ENCODE measurements around the gene XKR8. TPM values are rescaled to one million over a fixed set of nuclear protein-coding genes. Genes with fewer than 3 reads are reported as not detected.

XKR8 gene
- total RNA-seq, 1 donor from 2014 or later, result 20.1 TPM

DNA sequence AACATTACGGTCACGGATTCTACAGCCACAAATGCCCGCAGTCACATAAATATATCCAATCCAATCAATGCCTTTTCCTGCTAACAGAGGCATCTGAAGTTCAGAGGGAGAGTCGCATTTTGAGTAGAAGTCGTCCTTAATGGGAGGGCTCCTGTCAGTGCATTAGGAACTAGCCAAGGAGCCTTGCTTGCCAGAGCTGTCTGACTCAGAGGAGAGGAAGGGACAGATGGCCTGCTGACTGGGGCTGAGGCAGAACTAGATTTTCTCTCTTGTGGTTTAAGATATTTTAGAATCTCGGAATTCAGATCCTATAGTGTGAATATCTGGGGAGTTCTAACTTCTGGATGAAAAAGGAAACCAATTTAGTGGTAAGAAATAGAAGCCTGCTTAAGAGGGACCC, 10.6 kb downstream of the XKR8 start:
- no peaks in the 10 kb centered on the region for H3K9me3 Mint-ChIP-seq (ENCODE audit: unreplicated experiment)
- DNase-seq (ENCODE audit: low spot score), result no peak
- no peak overlapping the region for H3K27ac Mint-ChIP-seq (ENCODE audit: unreplicated experiment)
- no peaks in the 10 kb centered on the region for H3K4me1 Mint-ChIP-seq (ENCODE audit: unreplicated experiment)
- TF ChIP-seq, protein P1, sequence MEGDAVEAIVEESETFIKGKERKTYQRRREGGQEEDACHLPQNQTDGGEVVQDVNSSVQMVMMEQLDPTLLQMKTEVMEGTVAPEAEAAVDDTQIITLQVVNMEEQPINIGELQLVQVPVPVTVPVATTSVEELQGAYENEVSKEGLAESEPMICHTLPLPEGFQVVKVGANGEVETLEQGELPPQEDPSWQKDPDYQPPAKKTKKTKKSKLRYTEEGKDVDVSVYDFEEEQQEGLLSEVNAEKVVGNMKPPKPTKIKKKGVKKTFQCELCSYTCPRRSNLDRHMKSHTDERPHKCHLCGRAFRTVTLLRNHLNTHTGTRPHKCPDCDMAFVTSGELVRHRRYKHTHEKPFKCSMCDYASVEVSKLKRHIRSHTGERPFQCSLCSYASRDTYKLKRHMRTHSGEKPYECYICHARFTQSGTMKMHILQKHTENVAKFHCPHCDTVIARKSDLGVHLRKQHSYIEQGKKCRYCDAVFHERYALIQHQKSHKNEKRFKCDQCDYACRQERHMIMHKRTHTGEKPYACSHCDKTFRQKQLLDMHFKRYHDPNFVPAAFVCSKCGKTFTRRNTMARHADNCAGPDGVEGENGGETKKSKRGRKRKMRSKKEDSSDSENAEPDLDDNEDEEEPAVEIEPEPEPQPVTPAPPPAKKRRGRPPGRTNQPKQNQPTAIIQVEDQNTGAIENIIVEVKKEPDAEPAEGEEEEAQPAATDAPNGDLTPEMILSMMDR (IDR thresholded peaks at IDR 0.05; ENCODE audit: unreplicated experiment), result no peak
- H3K27me3 Mint-ChIP-seq (ENCODE audit: unreplicated experiment), result no peaks in the 10 kb centered on the region
- no peak overlapping the region for H3K4me3 Mint-ChIP-seq (ENCODE audit: unreplicated experiment)
- peaks cover 21% of the 10 kb centered on the region for H3K36me3 Mint-ChIP-seq (ENCODE audit: low read depth, unreplicated experiment)

DNA sequence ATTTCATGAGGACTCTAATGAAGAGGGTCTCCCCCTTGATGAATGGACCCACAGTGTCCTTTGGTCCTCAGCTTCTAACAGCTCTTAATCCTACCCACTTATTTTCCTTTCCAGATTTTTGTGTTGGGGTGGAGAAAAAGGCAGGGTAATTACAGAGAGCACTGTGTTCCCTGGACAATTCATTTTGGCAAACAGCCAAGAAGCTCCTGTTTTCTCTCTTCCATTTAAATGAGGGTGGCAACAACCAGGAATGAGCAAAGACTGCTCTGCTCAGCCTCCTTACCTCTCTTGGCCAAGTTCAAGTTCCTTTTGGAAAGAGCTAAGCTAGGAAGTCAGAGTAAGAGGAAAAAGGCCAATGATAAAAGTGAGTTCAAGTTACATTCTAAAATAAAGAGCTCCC, 11.9 kb downstream of the XKR8 start:
- no peak for DNase-seq (ENCODE audit: low spot score)
- H3K4me1 Mint-ChIP-seq (ENCODE audit: unreplicated experiment), result no peaks in the 10 kb centered on the region
- H3K9me3 Mint-ChIP-seq (ENCODE audit: unreplicated experiment), result no peaks in the 10 kb centered on the region
- no peaks in the 10 kb centered on the region for H3K27me3 Mint-ChIP-seq (ENCODE audit: unreplicated experiment)
- peaks cover 17% of the 10 kb centered on the region for H3K36me3 Mint-ChIP-seq (ENCODE audit: low read depth, unreplicated experiment)
- H3K27ac Mint-ChIP-seq (ENCODE audit: unreplicated experiment), result no peak overlapping the region
- TF ChIP-seq, protein P1 (IDR thresholded peaks at IDR 0.05; ENCODE audit: unreplicated experiment), result no peak
- H3K4me3 Mint-ChIP-seq (ENCODE audit: unreplicated experiment), result no peak overlapping the region

DNA sequence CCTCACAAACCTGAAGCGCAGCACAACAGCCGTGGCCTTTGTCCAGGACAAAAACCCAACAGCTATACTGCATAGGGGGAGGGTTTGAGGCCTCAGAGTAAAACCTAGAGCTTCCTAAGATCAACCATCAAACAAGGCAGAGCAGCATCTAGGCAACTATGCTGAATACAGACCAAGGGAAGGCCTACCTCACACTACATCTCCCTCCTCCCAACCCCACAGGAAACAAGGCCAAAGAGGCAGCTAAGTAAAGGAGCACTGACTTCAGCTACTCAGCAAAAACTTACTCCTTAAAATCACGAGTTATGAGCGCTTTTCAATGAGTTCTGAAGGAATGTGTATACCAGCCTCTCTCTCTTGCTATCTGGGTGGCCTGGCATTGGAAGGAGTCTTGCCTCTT, 12.4 kb downstream of the XKR8 start:
- TF ChIP-seq, protein P1 (IDR thresholded peaks at IDR 0.05; ENCODE audit: unreplicated experiment), result no peak
- H3K4me3 Mint-ChIP-seq (ENCODE audit: unreplicated experiment), result no peak overlapping the region
- H3K4me1 Mint-ChIP-seq (ENCODE audit: unreplicated experiment), result no peaks in the 10 kb centered on the region
- no peaks in the 10 kb centered on the region for H3K27me3 Mint-ChIP-seq (ENCODE audit: unreplicated experiment)
- no peaks in the 10 kb centered on the region for H3K9me3 Mint-ChIP-seq (ENCODE audit: unreplicated experiment)
- peaks cover 19% of the 10 kb centered on the region for H3K36me3 Mint-ChIP-seq (ENCODE audit: low read depth, unreplicated experiment)
- DNase-seq (ENCODE audit: low spot score), result no peak
- no peak overlapping the region for H3K27ac Mint-ChIP-seq (ENCODE audit: unreplicated experiment)

DNA sequence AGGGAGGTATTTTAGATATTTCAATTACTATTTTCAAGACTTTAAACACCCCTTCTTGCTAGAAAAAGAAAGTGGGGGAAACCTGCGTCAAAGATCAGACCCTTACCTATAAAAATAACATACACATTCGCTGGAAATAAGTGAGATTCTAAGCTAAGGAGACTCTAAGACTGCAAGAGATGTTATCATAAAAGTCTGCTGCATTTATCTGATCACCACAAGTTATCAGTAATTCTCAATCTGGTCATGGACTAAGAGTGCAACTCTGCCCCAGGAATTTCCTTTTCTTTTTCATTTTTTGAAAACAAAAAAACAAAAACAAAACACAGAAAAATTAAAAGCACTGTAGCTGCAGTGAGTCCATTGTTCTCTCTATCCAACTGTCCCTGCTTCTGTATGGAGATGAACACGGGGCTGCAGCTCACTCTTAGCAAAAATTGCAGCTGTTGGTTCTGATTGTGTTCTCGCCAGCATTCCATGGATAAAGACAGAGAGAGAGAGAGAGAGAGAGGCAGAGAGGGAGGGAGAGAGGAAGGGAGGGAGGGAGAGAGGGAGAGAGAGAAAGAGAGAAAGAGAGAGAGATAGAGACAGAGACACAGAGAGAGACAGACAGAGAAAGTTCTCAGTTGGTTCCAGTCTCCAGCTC, 14.1 kb downstream of the XKR8 start:
- TF ChIP-seq, protein P1 (IDR thresholded peaks at IDR 0.05; ENCODE audit: unreplicated experiment), result no peak
- H3K4me1 Mint-ChIP-seq (ENCODE audit: unreplicated experiment), result no peaks in the 10 kb centered on the region
- peaks cover 4% of the 10 kb centered on the region for H3K36me3 Mint-ChIP-seq (ENCODE audit: low read depth, unreplicated experiment)
- peak overlapping the region; percentile 24 for H3K27ac Mint-ChIP-seq (ENCODE audit: unreplicated experiment)
- H3K4me3 Mint-ChIP-seq (ENCODE audit: unreplicated experiment), result no peak overlapping the region
- H3K9me3 Mint-ChIP-seq (ENCODE audit: unreplicated experiment), result no peaks in the 10 kb centered on the region
- DNase-seq (ENCODE audit: low spot score), result no peak
- no peaks in the 10 kb centered on the region for H3K27me3 Mint-ChIP-seq (ENCODE audit: unreplicated experiment)

DNA sequence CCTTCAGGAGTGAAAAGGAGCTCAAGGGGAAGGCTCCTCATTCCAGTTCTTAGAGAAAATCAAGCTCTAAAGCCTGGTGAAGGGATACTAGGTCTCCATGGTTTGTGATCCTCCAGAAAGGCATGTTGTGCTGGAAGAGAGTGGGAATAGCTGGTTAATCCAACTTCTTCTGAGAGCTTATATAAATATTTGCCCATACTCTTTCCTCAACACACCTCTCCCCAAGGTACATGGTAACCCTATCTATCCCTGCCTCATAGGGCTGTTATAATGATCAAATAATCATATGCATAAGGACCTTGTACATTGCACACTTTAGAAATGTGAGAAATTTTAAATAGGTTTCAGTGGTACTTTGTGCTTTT, 14.6 kb downstream of the XKR8 start:
- H3K27ac Mint-ChIP-seq (ENCODE audit: unreplicated experiment), result no peak overlapping the region
- no peaks in the 10 kb centered on the region for H3K27me3 Mint-ChIP-seq (ENCODE audit: unreplicated experiment)
- H3K36me3 Mint-ChIP-seq (ENCODE audit: low read depth, unreplicated experiment), result peaks cover 4% of the 10 kb centered on the region
- no peaks in the 10 kb centered on the region for H3K9me3 Mint-ChIP-seq (ENCODE audit: unreplicated experiment)
- H3K4me3 Mint-ChIP-seq (ENCODE audit: unreplicated experiment), result no peak overlapping the region
- TF ChIP-seq, protein P1 (IDR thresholded peaks at IDR 0.05; ENCODE audit: unreplicated experiment), result no peak
- no peak for DNase-seq (ENCODE audit: low spot score)
- H3K4me1 Mint-ChIP-seq (ENCODE audit: unreplicated experiment), result no peaks in the 10 kb centered on the region

Data from endothelial cell (in vitro differentiated cells).